Measurements from ENCODE around the gene TAS2R46.
"Not testable (repeated sequence)": the region's sequence is repeated elsewhere in the genome, so short reads cannot be mapped to it uniquely, and the experiment has no call there.

Gene TAS2R46

DNA sequence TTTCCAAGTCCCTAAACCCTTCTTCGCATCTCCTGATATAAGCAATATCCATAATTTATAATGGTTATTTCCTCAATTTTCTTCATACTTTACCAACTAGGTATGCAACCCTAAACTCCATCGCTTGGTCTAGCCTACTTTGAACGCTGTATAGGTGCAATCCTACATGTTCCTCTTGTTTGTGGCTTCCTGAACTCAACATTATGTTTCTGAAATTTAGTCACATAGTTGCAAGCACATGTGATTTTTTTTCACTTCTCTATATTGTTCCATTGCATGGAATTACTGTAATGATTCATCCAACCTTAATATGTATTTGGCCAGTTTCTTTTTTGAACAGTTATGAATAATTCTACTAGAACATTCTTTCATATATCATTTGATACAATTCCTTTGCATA is 28.1 kb downstream of the TAS2R46 start:
- not testable (repeated sequence) for DNase-seq

DNA sequence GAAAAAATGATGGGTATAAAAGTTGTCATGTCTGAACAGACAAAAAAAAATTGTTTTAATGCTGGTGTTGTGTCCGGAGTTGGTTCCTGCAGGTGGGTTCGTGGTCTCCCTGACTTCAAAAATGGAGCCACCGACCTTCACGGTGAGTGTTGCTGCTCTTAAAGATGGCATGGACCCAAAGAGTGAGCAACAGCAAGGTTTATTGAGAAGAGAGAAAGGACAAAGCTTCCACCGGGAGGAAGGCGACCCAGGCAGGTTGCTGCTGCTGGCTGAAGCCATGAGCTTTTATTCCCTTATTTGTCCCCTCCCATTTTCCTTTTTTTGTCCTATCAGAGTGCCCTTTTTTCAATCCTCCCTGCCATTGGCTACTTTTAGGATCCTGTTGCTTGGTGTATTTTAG is 30.8 kb downstream of the TAS2R46 start, which contains the start of gene TAS2R31:
Gene TAS2R31, minus strand, starts transcription at position 101 of the 400 bp plus-strand sequence. Its CDS starts 72 bp downstream, at position 29.
- no peak for DNase-seq

DNA sequence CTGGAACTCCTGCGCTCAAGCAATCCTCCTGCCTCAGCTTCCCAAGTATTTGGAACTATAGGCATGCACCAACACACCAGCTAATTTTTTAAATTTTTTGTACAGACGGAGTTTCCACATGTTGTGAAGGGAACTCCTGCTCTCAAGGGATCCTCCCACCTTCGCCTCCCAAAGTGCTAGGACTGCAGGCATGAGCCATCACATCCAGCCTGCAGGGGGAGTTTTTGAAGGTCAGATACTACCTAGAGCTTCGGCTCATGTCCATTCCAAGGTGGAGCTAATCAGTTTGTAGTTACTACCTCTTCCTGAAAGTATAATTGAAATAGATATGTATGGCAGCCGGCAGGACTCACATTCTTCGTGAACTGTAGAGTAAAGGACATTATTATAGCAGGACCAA is 36.0 kb downstream of the TAS2R46 start:
- no peak for DNase-seq

DNA sequence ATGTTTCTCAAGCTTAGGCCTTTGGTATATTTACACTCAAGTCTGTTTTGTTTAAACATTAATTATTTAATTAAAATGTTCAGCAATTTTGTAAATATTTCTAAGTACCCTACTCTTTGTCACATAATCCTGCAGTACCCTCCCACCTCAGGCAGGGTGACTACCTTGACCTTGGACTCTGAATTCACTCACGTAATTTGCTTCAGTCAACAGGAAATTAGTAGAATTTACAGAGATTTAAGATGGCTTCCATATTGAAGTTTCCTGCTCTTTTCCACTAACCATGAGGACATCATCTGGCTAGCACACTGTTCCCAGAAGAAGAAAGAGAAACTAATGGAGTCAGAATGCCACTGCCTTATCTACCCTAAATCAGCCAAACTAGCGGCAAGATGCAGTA is 38.7 kb downstream of the TAS2R46 start:
- DNase-seq, result no peak

DNA sequence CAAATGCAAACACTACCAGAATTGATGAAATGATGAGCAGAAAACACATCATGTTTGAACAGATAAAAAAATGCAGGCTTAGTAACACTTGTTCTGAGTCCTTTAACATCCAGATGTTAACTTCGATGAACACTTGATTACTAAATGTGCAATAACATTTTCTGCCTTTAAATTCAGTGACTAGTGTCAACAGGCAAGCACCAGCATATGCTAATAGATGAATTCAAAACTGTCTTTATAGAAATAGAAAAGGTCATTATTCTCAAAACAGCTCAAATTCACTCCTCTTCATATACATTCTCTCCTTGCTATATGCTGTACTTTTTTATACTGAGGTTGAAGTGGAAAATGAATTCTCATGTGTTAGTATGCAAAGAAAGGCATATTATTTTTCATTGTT is 39.6 kb downstream of the TAS2R46 start, which contains the start of gene TAS2R19:
Gene TAS2R19, minus strand, starts transcription at position 101 of the 400 bp plus-strand sequence. Its CDS starts 49 bp downstream, at position 52.
- DNase-seq, result no peak

DNA sequence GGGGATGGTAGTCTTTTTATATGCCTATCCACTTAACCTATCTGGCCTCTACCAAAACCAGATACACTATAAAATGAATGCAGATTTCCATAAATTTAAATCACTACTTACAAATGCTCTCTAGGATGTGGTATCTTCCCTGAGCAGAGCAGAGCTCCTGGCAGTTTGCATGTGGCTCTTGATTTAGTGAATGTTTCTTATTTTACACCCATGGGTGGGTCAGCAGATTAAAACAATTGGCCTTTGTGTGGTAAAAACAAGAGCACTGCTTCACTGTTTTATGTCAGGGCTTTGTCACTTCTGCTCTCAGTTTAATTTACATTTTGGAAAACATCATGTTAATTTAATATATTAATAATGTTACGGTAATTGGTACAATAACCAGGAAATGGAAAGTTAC is 45.2 kb downstream of the TAS2R46 start:
- no peak for DNase-seq

DNA sequence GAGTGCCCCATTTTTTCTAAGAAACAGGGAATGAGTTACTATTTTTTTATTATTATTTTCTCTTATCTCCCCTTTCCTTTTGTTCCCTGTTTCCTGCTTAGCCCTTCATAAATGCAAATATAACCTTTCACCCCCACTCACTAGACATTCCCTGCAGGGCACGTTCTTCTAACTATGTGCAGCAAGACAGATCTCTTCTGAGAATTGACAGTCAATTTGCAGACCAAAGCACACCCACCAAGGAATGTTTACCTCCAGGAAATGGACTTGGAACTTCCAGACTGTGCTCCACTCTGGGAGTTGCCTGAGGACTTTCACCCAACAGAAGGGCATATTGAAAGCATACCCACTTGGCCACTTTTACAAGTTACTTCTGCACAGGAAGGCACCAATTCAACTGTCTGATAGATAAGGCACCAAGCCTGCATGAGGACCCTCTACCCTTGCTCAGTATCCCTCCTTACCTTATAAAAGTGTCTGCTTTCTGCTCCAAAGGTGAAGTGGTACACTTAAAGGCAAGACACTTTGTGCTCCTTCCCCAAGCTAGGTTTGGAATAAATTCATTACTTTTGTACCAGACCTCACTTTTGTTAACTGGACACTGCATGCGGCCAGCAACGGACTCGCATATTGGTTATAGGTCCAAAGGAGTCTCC is 46.2 kb downstream of the TAS2R46 start:
- DNase-seq, result no peak

- DNase-seq, result no peak
Measured at GRCh38 chr12:11014234-11014633, 47.9 kb downstream of the TAS2R46 start.
